HG02623 (cell line): ENCODE data around the gene RNF220.
"Not testable (repeated sequence)": the region's sequence is repeated elsewhere in the genome, so short reads cannot be mapped to it uniquely, and the experiment has no call there.

ENCODE experiments used
- ATAC-seq: cut with Tn5 transposase; IDR thresholded peaks from one replicate; pipeline ENCODE4 v1.9.1; 2021; ENCODE audit warnings: moderate library complexity; ENCODE audit not compliant: unreplicated experiment

RNF220 gene

GRCh38 chr1:44695671-44696070 is 290.6 kb downstream of the RNF220 start:
- ATAC-seq = no peak

- no peak for ATAC-seq
Observed at GRCh38 chr1:44696101-44696500, 291.0 kb downstream of the RNF220 start.

DNA sequence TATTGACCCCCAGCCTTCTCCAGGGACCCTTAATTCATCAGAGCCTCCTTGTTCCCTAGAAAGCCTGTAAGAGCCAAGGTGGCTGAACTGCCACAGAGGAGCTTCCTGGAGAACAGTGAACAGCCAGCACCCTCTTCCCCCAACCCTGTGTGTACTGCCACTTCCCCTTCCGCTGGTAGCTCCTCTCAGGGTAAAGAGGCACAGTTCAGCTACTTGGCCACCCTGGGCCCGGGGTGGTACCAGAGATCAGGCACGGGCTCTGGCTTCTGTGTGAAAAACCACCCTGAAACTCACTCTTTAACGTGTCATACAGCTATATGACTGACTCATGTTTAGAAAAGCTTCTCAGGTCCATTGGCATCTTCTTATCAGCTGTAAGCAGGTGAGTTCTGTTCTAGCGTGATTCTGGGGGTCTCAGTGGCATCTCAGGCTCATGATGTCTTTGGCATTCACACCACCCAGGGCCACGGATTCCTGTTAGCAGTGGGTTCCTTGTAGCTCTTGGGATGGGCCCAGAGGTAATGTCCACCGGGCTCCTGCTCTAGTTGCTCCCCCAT is 291.8 kb downstream of the RNF220 start:
- ATAC-seq = no peak

- no peak for ATAC-seq
Observed at GRCh38 chr1:44698138-44698537, 293.1 kb downstream of the RNF220 start.

DNA sequence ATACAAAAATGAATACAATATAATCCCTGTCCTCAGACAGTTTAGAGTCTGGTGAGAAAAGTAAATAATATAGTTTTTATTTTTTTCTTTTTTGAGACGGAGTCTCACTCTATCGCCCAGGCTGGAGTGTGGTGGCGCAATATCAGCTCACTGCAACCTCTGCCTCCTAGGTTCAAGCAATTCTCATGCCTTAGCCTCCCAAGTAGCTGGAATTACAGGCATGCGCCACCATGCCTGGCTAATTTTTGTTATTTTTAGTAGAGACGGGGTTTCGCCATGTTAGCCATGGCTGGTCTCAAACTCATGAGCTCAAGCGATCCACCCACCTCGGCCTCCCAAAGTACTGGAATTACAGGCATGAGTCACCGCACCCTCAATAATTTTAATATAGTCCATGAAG is 294.3 kb downstream of the RNF220 start:
- not testable (repeated sequence) for ATAC-seq

- ATAC-seq = no peak
Observed at GRCh38 chr1:44700573-44700972, 295.5 kb downstream of the RNF220 start.

- ATAC-seq = no peak
Observed at GRCh38 chr1:44701141-44701573, 296.1 kb downstream of the RNF220 start.
